KMS-11 (cell line): Measurements from ENCODE around the gene PRR13.
A peak's percentile ranks its signal among the peaks of the same experiment; 100 is the strongest.
"Not testable (repeated sequence)": the region's sequence is repeated elsewhere in the genome, so short reads cannot be mapped to it uniquely, and the experiment has no call there.

ENCODE experiments used
- H2AFZ ChIP-seq: fragments of 200-600 bp; sonication (generic); 2 replicates; pipeline ENCODE4 v1.6.1; 2016; ENCODE audit warnings: antibody characterized with exemption, mixed run types, low read depth
- H3K27ac ChIP-seq: fragments of 200-600 bp; sonication (generic); 2 replicates; pipeline ENCODE4 v1.6.1; 2016; ENCODE audit warnings: mild to moderate bottlenecking, mixed run types
- H3K27me3 ChIP-seq: fragments of 200-600 bp; sonication (generic); 2 replicates; pipeline ENCODE4 v1.6.1; 2017; ENCODE audit warnings: mild to moderate bottlenecking, low read depth, mixed run types, moderate library complexity; ENCODE audit not compliant: insufficient read depth
- H3K36me3 ChIP-seq: fragments of 200-600 bp; sonication (generic); 2 replicates; pipeline ENCODE4 v1.6.1; 2017; ENCODE audit warnings: mild to moderate bottlenecking, mixed run types; ENCODE audit not compliant: insufficient read depth
- H3K4me1 ChIP-seq: fragments of 200-600 bp; sonication (generic); 2 replicates; pipeline ENCODE4 v1.6.1; 2016; ENCODE audit warnings: mild to moderate bottlenecking, low read depth, mixed run types; ENCODE audit not compliant: poor library complexity, severe bottlenecking
- H3K4me2 ChIP-seq: fragments of 200-600 bp; sonication (generic); 2 replicates; pipeline ENCODE4 v1.7.0; 2016; ENCODE audit warnings: mild to moderate bottlenecking, mixed run types
- H3K4me3 ChIP-seq: fragments of 200-600 bp; sonication (generic); IDR thresholded peaks from 2 replicates; pipeline ENCODE4 v1.6.1; 2017; ENCODE audit warnings: low read depth, low read length, mixed read lengths; ENCODE audit not compliant: insufficient read depth
- H3K79me2 ChIP-seq: fragments of 200-600 bp; sonication (generic); 2 replicates; pipeline ENCODE4 v1.6.1; 2016; ENCODE audit warnings: low read depth, mixed run types; ENCODE audit not compliant: insufficient read depth
- H3K9ac ChIP-seq: fragments of 200-600 bp; sonication (generic); 2 replicates; pipeline ENCODE4 v1.6.1; 2016; ENCODE audit warnings: mild to moderate bottlenecking, mixed run types
- H4K20me1 ChIP-seq: fragments of 200-600 bp; sonication (generic); 2 replicates; pipeline ENCODE4 v1.6.1; 2016; ENCODE audit warnings: mild to moderate bottlenecking, mixed run types; ENCODE audit not compliant: insufficient read depth
- CTCF ChIP-seq: fragments of 200-600 bp; sonication (generic); conservative IDR thresholded peaks from 2 replicates; pipeline ENCODE4 v1.6.1; 2017; ENCODE audit warnings: low read depth, mild to moderate bottlenecking, antibody characterized with exemption, low read length, moderate library complexity, mixed read lengths

Gene PRR13

GRCh38 chr12:53413485-53414204 lies 27.9 kb upstream of the PRR13 start:
- H3K4me1 ChIP-seq = peaks cover 27% of the 10 kb centered on the region
- no peaks in the 10 kb centered on the region for H3K27me3 ChIP-seq
- peak overlapping the region; percentile 53 for H3K4me2 ChIP-seq
- peaks cover 13% of the 10 kb centered on the region; the same call in 1 of the 2 replicates for H3K36me3 ChIP-seq
- H3K79me2 ChIP-seq = no peaks in the 10 kb centered on the region
- no peak overlapping the region for H3K4me3 ChIP-seq
- H3K27ac ChIP-seq = no peak overlapping the region
- no peak overlapping the region for H2AFZ ChIP-seq
- no peak overlapping the region for H3K9ac ChIP-seq
- TF ChIP-seq CTCF = no peak
- no peaks in the 10 kb centered on the region for H4K20me1 ChIP-seq

GRCh38 chr12:53414756-53415417 lies 26.6 kb upstream of the PRR13 start:
- Histone ChIP-seq H4K20me1 (no peaks in the 10 kb centered on the region), H3K9ac (no peak overlapping the region), H3K4me2 (no peak overlapping the region), H2AFZ (no peak overlapping the region), H3K79me2 (no peaks in the 10 kb centered on the region), H3K4me1 (peaks cover 27% of the 10 kb centered on the region), H3K27ac (no peak overlapping the region), H3K27me3 (no peaks in the 10 kb centered on the region), H3K4me3 (no peak overlapping the region), H3K36me3 (peaks cover 6% of the 10 kb centered on the region; the same call in 1 of the 2 replicates)
- no peak for TF ChIP-seq CTCF

DNA sequence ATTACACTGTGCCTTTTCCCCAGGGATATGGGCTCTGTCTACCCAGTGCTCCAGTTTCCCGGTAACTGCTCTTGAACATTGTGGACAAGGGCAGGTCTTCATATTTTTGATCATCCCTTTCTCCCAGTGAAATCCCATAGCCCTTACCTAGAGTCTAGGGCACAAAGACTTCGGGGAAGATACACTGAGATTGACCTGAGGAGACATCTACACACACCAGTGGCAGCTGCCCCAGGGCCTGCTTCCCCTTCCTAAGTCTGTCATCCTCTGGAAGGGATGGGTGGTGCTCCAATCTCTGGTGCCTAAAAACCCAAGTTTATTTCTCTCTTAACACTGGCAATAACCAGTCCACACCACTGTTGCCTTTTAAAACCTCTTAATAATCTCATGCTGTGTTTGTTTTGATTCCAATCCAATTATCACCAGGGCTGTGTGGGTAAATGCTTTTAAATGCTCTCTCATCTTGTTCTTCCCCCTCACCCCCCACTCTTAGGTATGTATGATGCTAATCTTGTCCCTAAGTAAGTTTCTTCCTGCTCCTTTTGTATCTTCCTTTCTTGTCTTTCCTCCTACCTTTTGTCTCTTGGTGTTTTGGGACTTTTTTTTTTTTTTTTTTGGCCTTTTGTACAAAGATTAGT lies 25.7 kb upstream of the PRR13 start:
- H3K4me2 ChIP-seq = not testable (repeated sequence)
- peaks cover 27% of the 10 kb centered on the region for H3K4me1 ChIP-seq

GRCh38 chr12:53417291-53417816 lies 24.2 kb upstream of the PRR13 start:
- H3K79me2 ChIP-seq, H3K9ac ChIP-seq, H4K20me1 ChIP-seq, H3K4me2 ChIP-seq, H3K36me3 ChIP-seq, H3K27me3 ChIP-seq, H3K4me3 ChIP-seq, H3K27ac ChIP-seq, H2AFZ ChIP-seq: not testable (repeated sequence)
- H3K4me1 ChIP-seq = peaks cover 30% of the 10 kb centered on the region

More for the DNA sequence above, 25.7 kb upstream of the PRR13 start:
- not testable (repeated sequence) for H2AFZ ChIP-seq, H3K27ac ChIP-seq, H3K9ac ChIP-seq, H3K79me2 ChIP-seq, H3K27me3 ChIP-seq, H4K20me1 ChIP-seq, H3K4me3 ChIP-seq, H3K36me3 ChIP-seq

DNA sequence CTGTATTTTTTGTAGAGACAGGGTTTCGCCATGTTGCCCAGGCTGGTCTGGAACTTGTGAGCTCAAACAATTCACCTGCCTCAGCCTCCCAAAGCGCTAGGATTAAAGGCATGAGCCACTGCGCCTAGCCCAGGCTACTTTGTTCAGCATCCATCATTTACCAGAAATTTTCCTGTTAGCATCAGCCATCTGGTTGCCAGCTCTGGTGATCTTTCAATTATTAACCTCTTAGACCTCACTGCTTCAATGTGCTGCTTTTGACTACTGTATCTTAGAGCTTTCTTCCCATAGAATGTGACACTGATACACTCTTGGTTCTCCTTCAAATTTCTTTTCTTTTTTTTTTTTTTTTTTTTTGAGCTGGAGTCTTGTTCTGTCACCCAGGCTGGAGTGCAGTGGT lies 23.3 kb upstream of the PRR13 start:
- H3K4me3 ChIP-seq = no peak overlapping the region
- H4K20me1 ChIP-seq = no peaks in the 10 kb centered on the region
- no peak overlapping the region for H3K9ac ChIP-seq
- H3K79me2 ChIP-seq = no peaks in the 10 kb centered on the region
- no peak overlapping the region for H3K4me2 ChIP-seq
- H2AFZ ChIP-seq = no peak overlapping the region
- no peak for TF ChIP-seq CTCF
- no peaks in the 10 kb centered on the region for H3K27me3 ChIP-seq
- no peak overlapping the region for H3K27ac ChIP-seq
- H3K4me1 ChIP-seq = peaks cover 22% of the 10 kb centered on the region
- no peaks in the 10 kb centered on the region for H3K36me3 ChIP-seq
